HG03135 (cell line): ENCODE results near the gene GOLGA7B.

ENCODE experiments used
- ATAC-seq: cut with Tn5 transposase; IDR thresholded peaks from one replicate; pipeline ENCODE4 v1.9.1; 2021; ENCODE audit warnings: mild to moderate bottlenecking, moderate library complexity; ENCODE audit not compliant: unreplicated experiment

Gene GOLGA7B

DNA sequence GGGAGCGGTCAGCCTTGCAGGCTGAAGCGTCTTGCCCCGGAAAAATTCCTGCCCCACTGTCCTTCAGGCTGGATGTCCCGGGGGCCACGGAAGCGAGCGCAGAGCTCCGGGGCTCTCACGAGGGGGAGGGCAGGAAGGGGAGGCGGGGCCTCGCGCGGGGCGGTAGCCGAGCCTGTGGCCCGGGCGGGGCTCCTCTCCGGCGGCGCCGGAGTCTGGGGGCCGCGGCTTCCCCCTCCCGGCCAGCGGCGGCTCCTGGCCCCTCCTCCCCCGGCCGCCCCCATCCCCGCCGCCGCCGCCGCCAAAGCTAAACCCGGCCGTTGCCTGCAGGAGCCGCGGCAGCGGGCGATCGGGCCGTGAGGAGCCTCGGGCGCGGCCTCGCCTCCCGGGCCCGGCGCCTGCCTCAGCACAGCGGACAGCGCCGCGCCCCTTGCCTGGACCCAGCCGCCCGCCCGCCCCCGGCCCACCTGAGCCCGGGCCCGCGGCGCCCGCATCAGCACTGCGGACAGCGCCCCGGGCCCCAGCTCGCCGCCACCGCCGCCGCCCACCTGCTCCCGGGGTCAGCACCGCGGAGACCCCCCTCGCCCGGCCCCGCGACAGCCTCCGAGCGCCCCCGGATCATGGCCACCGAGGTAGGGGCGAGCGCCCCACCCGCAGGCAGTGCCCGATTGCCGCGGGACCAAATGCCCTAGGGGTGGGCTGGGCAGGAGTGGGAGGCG is at the start of gene GOLGA7B:
Gene GOLGA7B, plus strand, starts transcription at position 157 of the 716 bp plus-strand sequence. Its CDS starts 461 bp downstream, at position 618.
- ATAC-seq: peak; percentile 58

DNA sequence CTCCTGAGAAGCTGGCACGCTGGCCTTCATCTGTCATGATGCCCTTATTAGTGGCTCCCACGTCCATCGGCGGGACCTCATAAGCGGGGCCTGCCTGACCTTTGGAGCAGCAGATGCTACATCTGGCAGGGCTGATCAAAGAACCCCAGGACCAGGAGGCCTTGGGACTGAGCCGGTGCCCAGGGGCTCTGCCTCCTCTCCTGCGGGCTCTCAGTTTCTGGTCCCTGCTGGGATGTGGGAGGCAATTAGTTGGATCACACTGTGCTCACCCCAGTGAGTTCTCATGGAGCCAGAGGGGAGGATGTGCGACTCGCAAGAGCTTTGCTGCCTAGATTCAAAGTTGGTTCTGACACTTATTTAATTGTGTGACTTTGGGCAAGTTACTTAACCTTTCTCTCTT is 49.2 kb upstream of the GOLGA7B start:
- no peak for ATAC-seq

- no peak for ATAC-seq
These were observed 48.2 kb upstream of the GOLGA7B start for GRCh38 chr10:97801422-97801821.

DNA sequence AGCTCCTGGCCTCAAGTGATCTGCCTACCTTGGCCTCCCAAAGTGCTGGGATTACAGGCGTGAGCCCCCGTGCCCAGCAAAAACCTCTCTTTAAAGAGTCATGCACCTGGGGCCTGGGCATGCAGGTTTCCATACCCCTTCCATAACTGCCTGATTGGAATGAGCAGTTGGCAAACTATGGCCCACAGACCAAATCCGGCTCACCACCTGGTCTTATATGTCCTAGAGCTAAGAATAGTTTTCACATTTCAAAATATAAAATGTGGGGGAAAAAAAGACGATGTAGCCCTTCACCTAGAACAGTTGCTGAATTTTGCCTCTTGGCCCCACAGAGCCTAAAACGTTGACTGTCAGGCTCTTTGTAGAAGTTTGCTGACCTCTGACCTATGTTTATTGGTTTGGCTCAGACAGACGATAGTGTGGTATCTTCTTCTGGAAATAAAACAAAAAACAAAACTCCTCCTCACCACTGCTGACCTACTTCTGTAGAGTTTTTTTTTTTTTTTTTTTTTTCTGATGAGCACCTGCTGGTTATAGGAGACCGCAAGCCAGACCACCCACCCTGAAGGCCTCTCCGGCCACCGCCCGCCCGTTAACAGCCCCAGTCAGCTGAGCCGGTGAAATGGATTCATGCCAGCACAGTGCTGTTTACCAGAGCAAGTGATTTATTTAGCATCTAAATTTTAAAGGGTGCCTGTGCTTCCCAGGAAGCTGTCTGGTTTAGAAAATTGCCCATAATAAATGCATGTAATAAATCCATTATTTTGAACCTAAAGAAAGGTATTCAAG is 44.4 kb upstream of the GOLGA7B start:
- ATAC-seq: no peak

- no peak for ATAC-seq
These were observed 43.7 kb upstream of the GOLGA7B start for GRCh38 chr10:97805949-97806348.

GRCh38 chr10:97810446-97810845 is 39.2 kb upstream of the GOLGA7B start:
- no peak for ATAC-seq

DNA sequence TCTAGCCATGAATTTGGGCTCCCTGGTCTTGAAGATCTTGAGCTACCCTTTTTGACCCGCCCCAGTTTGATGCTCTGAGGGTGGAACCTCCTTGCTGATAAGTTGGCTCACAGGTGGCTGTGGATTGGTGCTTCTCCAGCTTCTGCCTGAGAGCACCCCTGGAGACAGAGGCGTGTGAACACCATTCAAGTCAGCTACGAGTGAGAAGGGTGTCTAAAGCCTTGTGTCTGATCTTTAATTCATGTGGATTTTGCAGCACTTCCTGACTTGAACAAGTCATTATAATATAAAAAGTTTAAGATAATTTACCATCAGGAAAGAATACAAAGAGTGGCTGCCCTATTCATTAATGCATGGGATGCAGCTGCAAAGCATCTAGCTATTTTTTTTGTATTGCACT is 37.7 kb upstream of the GOLGA7B start:
- no peak for ATAC-seq

DNA sequence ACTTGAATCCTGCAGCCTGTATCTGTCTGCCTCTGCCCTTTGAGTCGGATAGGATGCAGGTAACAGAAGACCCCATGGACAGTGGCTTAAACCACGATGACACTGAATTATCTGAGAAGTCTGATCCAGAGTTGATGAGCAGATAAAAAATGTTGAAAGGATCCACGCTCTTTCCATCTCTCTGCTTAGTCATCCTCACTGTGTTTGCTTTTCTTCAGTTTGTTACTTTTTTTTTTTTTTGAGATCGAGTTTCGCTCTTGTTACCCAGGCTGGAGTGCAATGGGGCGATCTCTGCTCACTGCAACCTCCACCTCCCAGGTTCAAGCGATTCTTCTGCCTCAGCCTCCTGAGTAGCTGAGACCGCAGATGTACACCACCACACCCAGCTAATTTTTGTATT is 36.9 kb upstream of the GOLGA7B start:
- ATAC-seq: no peak

- no peak for ATAC-seq
These were observed 36.3 kb upstream of the GOLGA7B start for GRCh38 chr10:97813311-97813710.

DNA sequence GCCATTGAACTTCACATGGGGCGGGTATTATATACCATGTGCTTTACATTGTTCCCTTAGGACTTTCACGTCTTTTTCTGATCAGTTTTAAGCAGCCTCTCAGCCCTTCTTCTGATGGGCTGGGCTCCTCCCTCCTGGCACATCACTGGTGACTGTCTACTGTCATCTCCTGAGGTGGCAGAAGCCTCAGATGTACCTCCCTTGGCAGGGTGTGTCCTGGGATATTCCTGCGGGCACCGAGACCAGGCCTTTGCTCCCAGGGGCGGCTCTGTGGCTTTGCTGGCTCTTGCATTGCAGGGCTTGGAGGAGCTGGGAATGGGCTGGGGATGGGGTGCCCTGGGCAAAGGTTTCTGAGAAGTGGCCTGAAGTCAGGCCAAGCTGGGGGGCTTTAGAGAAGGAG is 34.6 kb upstream of the GOLGA7B start:
- ATAC-seq: no peak

DNA sequence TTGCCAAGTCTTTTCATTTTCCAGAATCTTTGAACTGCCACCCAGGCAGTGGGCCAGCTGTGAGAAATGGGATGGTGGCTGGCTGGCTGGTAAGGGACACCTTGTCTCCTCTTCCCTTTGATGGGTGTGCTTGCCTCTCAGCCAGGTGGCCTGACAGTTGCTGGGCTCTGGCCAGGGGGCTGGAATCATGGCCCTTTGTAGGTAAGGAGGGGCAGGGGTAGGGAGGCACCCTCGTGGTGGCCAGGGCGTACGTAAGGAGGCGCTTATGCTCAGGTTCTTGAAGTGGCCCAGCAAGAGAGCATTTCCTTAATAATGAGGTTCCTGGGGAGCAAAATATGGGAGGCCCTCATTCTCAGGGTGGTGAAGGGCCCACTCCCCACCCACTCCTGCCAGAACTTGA is 33.0 kb upstream of the GOLGA7B start:
- ATAC-seq: no peak

- no peak for ATAC-seq
These were observed 31.1 kb upstream of the GOLGA7B start for GRCh38 chr10:97818572-97818971.

- no peak for ATAC-seq
These were observed 29.4 kb upstream of the GOLGA7B start for GRCh38 chr10:97820096-97820704.

DNA sequence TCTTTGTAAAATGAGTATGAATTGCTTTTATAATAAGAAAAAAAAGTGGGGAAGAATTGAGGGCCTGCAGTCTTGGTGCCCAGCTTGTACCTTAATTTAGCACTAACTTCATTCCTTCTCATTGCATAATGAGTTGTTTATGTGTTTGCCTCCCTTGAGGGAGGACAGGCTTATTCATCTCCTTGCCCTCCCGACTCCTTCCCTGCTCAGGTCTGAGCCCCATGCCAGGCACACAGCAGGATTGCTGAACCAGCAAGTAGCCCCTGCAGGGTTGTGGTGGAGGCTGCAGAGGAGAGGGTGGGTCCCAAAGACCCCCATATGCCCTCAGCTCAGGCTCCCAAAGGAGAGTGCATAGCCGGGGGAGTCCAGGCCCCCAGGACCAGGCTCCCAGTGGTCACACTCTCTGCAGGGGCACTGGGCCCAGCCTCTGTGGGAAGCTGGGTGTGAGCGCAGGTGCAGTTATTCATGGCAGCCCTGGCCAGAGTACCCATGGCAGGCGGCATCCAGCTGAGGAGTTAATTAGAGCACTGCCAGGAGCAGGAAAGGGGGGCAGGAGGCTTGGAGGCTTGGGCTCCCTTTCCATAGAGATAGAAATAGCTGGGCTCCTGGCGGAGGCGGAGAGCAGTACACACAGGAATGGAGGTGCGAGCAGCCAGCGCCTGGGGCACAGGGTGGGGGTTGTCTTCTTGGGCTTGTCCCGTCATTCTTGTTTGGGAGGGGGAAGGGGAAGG is 28.2 kb upstream of the GOLGA7B start:
- ATAC-seq: no peak

GRCh38 chr10:97822261-97822687 is 27.4 kb upstream of the GOLGA7B start:
- no peak for ATAC-seq

GRCh38 chr10:97823734-97824133 is 25.9 kb upstream of the GOLGA7B start:
- ATAC-seq: no peak

GRCh38 chr10:97825020-97825760 is 24.5 kb upstream of the GOLGA7B start:
- ATAC-seq: no peak

GRCh38 chr10:97826892-97827291 is 22.8 kb upstream of the GOLGA7B start:
- no peak for ATAC-seq

- ATAC-seq: no peak
These were observed 21.8 kb upstream of the GOLGA7B start for GRCh38 chr10:97827702-97828291.

DNA sequence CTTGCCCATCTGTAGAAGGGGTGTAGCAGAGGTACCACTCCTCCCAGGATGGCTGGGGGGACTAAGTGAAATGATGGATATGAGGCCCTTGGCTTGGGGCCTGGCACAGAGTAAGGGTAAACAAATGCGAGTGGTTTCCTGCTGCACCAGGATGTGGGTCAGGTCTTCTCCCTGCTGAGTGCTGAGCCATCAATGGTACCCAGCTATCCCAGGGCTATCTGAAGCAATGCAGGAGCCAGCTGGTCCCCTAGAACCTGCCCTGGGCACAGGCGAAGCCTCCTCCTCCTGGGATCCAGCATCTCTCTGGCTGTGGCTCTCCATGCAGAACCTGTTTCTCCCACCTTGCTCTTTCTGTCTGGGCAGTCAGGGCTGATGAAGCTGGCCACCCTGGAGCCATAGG is 20.9 kb upstream of the GOLGA7B start:
- ATAC-seq: no peak
